ENCODE results near the gene PHF1.
"Not testable (repeated sequence)": the region's sequence is repeated elsewhere in the genome, so short reads cannot be mapped to it uniquely, and the experiment has no call there.

Gene PHF1

GRCh38 chr6:33391922-33392594 lies 18.8 kb upstream of the PHF1 start:
- DNase-seq (ENCODE audit: low read depth), result peak; percentile 21

- DNase-seq (ENCODE audit: low read depth), result no peak
Observed at GRCh38 chr6:33392595-33392948, 18.2 kb upstream of the PHF1 start.

- DNase-seq (ENCODE audit: low read depth), result no peak
Observed at GRCh38 chr6:33392979-33393378, 17.8 kb upstream of the PHF1 start.

DNA sequence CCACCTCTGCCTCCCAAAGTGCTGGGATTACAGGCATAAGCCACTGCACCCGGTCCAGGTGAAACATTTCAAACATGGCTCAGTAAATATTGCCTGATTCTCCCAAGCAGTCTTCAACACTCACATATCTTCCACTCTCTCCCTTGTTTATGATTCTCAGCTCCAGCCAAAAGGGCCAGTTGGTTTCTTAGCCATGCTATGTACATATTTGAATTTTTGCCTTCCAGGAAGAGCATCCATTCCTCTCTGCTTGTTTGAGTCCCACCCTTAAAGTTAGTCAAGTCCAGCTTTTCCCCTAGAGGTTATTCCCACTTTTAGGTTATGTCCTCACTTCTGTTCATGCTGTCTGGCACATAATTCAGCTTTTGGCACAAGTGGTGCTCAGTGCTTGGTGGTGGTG lies 13.3 kb upstream of the PHF1 start:
- no peak for DNase-seq (ENCODE audit: low read depth)

- DNase-seq (ENCODE audit: low read depth), result not testable (repeated sequence)
Observed at GRCh38 chr6:33398601-33399000, 12.2 kb upstream of the PHF1 start.

DNA sequence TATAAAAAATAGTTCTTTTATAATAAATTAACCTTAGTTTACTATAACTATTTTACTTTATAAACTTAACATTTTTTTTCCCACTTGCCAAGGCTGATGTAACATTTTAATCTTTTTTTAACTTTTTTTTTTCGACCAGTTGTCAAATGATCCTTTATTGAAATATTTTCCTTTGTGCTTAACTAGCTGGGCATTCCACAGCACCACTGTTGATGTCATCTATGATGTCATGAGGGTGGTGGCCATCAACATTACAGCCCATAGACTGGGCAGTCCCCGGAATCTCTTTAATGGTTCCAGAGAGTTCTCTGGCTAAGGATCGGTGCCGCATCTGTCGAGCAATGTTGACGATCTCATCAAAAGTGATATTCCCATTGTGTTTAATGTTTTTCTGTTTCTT lies 10.9 kb upstream of the PHF1 start:
- DNase-seq (ENCODE audit: low read depth), result not testable (repeated sequence)

- DNase-seq (ENCODE audit: low read depth), result no peak
Observed at GRCh38 chr6:33404884-33405283, 5.9 kb upstream of the PHF1 start.

GRCh38 chr6:33405386-33405940 lies 5.4 kb upstream of the PHF1 start:
- DNase-seq (ENCODE audit: low read depth), result no peak

- DNase-seq (ENCODE audit: low read depth), result no peak
Observed at GRCh38 chr6:33406126-33406525, 4.7 kb upstream of the PHF1 start.

DNA sequence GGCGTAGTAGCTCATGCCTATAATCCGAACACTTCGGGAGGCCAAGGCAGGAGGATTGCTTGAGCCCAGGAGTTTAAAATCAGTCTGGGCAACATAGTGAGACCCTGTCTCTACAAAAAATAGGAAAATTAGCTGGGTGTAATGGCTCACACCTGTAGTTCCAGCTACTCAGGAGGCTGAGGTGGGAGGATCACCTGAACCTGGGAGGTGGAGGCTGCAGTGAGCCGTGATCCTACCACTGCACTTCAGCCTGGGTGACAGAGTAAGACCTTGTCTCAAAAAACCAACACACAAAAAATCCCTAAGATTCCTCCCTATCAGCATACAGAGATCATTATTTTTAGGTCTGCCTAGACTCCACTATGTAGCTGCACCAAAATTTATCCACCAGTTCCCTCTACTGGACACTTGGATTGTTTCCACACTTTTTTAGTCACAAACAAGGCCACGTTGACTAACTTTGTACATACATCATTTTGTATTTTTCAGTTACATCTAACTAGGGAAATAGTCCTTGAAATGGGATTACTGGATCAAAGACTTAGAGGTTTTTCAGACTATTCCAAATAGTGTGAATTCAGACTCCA lies 3.6 kb upstream of the PHF1 start:
- DNase-seq (ENCODE audit: low read depth), result peak; percentile 64

DNA sequence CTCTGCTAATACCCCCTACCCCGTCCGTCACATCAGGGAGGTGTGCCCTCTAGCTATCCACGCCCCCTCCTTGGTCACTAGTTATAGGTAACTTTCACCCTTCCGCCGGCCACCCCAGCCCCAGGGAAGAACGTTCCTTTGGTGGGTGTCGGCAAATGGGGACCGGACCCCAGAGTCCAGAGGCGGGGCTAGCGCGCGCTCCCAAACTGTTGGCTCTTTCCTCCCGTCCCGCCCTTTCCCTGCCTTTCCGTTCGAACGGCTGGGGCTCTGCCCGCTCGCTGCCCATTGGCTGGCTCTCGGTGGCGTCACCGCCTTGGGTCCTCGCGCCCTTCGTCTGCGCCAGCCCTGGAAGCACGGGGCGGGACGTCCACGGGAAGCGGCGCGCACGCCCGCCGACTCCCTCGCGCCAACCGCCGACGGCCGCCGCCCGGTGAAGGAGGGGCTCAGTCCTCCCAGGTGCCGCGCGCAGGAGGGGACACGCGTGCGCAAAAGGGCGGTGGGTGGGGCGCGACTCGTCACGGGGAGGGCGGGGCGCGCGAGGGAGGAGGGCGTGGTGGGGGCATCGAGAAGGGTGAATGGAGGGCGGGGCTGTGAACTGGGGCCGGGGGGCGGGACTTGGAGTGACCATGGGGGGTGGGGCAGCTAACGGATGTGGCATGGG lies 634 bp upstream of the PHF1 start:
- DNase-seq (ENCODE audit: low read depth), result peak; percentile 95

GRCh38 chr6:33411632-33412005 lies 805 bp downstream of the PHF1 start:
- no peak for DNase-seq (ENCODE audit: low read depth)

- no peak for DNase-seq (ENCODE audit: low read depth)
Observed at GRCh38 chr6:33412140-33413009, 1.6 kb downstream of the PHF1 start.

- no peak for DNase-seq (ENCODE audit: low read depth)
Observed at GRCh38 chr6:33413241-33414120, 2.7 kb downstream of the PHF1 start.

DNA sequence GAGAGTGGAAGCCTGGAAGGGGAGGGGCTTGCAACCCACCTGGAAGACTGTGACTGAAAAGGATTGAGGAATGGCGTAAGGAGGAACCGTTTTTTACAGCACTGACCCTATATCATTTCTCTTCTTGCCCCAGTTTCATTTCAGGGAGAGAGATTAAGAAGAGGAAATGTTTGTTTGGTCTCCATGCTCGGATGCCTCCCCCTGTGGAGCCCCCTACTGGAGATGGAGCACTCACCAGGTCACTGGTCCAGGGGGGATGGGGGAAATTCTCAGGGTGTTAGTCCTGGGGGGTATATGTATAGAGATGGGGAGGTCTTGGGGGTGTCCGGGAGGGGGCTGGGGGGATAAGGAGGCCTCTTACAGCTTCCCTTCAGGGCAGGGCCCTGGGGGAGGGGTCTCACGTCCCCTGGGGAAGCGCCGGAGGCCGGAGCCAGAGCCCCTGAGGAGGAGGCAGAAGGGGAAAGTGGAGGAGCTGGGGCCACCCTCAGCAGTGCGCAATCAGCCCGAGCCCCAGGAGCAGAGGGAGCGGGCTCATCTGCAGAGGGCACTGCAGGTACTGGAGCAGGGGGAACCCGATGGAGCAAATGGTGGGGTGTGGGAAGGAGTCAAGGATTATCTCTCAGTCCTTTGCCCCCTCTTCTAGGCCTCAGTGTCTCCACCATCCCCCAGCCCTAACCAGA lies 3.9 kb downstream of the PHF1 start:
- no peak for DNase-seq (ENCODE audit: low read depth)

GRCh38 chr6:33415831-33416230 lies 5.0 kb downstream of the PHF1 start:
- DNase-seq (ENCODE audit: low read depth), result no peak

GRCh38 chr6:33416386-33417127 lies 5.7 kb downstream of the PHF1 start:
- DNase-seq (ENCODE audit: low read depth), result no peak

DNA sequence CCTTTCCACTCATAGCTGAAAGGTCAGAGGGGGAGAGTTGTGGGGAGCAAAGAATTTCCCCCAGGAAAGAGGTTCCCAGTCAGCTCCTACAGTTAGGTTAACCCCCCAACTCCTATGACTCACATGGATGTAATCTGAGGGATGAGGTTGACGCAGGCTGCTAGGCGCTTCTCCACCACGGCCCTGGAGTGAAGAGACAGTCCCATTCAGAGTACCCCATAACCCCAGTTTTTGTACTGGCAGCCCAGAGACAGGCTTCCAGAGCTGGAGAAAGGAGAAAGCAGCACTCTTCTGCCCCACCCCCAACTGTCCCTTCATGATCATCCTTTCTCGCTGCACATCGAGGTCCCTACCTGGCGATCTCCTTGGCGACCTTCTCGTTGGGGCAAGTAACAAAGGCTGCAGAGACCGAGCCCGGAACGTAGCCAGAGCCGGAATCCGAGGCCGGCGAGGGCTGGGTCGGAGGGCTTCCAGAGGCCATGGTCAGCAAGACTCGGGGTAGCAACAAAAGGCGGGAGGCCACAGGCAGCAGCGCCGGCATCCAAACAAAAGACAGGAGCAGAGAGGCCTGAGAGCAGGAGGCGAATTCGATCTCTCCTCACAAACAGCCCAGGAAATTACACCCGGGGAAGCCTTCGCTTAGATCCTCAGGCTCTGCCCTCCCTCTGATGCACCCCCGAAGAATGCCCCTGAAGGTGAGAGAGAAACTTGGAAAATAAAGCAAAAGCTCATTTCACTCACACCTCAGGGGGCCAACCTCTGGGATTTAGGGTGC lies 6.5 kb downstream of the PHF1 start:
- DNase-seq (ENCODE audit: low read depth), result peak; percentile 80
